Panc1 (cell line): ENCODE results near the gene CRYBG3. TPM values are rescaled to one million over a fixed set of nuclear protein-coding genes. Genes with fewer than 3 reads are reported as not detected.

Experiments used
- ATAC-seq: fragments of 200-7000 bp; cut with Tn5 transposase; 2 replicates; pipeline ENCODE4 v1.9.1; 2020; ENCODE audit warnings: mild to moderate bottlenecking, moderate library complexity
- BruUV-seq: library from RNA; stranded (reverse); fragments of 400-500 nt; replicated peaks from 2 replicates; lab custom pipeline; 2021; lab: Mats Ljungman, UMichigan
- CTCF ChIA-PET: fragments of 300-600 bp; sonication (Branson Sonifier 250); formaldehyde crosslinking; loops from one replicate; lab custom pipeline; 2022; ENCODE audit warnings: antibody characterized with exemption; lab: Charles Lee
- POLR2A ChIA-PET: fragments of 300-600 bp; sonication (Branson Sonifier 250); formaldehyde crosslinking; loops from one replicate; lab custom pipeline; 2022; ENCODE audit warnings: antibody characterized with exemption; lab: Charles Lee
- DNase-seq: peaks from one replicate; pipeline ENCODE4 v3.0.0-alpha.2; 2010; ENCODE audit warnings: low read depth, low spot score
- H3K27ac ChIP-seq: 2 replicates; pipeline ENCODE4 v1.5.1; 2011; ENCODE audit warnings: mild to moderate bottlenecking, low read length, inconsistent platforms
- H3K27me3 ChIP-seq: fragments of 200-500 bp; sonication (Bioruptor generic); 2 replicates; pipeline ENCODE4 v1.6.0; 2014; ENCODE audit warnings: low read length, inconsistent platforms; ENCODE audit not compliant: control insufficient read depth, insufficient read depth
- H3K36me3 ChIP-seq: fragments of 200-500 bp; sonication (Bioruptor generic); 2 replicates; pipeline ENCODE4 v1.5.1; 2014; ENCODE audit warnings: inconsistent platforms, mild to moderate bottlenecking, low read length, moderate library complexity; ENCODE audit not compliant: control insufficient read depth, insufficient read depth
- H3K4me1 ChIP-seq: 2 replicates; pipeline ENCODE4 v1.5.1; 2011; ENCODE audit warnings: inconsistent platforms, mild to moderate bottlenecking, low read length, moderate library complexity; ENCODE audit not compliant: control insufficient read depth, insufficient read depth
- H3K4me3 ChIP-seq, 2 experiments: 2 replicates each; pipeline ENCODE4 v1.5.1; 2011 to 2012; ENCODE audit warnings: low read depth in 2 of 2, low read length in 2 of 2, mild to moderate bottlenecking in 2 of 2, inconsistent platforms in 1 of 2, moderate library complexity in 1 of 2
- H3K9me3 ChIP-seq: fragments of 200-500 bp; sonication (Bioruptor generic); 2 replicates; pipeline ENCODE4 v1.5.1; 2014; ENCODE audit warnings: low read depth, mild to moderate bottlenecking, inconsistent platforms, low read length, moderate library complexity; ENCODE audit not compliant: control insufficient read depth, insufficient read depth
- CTCF ChIP-seq: fragments of 450-650 bp; IDR thresholded peaks from 2 replicates; pipeline ENCODE4 v1.5.1; 2017; ENCODE audit warnings: mild to moderate bottlenecking
- POLR2AphosphoS5 ChIP-seq: IDR thresholded peaks from 2 replicates; pipeline ENCODE4 v1.6.1; 2012; ENCODE audit warnings: mild to moderate bottlenecking, low read depth, low read length, moderate library complexity
- REST ChIP-seq, 2 experiments: IDR thresholded peaks; 2 replicates each; pipeline ENCODE4 v1.6.1; 2011 to 2012; ENCODE audit warnings: low read depth in 2 of 2, control low read depth in 1 of 2, low read length in 1 of 2, mild to moderate bottlenecking in 1 of 2, moderate library complexity in 1 of 2; ENCODE audit not compliant: insufficient read depth in 1 of 2
- SIN3A ChIP-seq: IDR thresholded peaks from 2 replicates; pipeline ENCODE4 v1.6.1; 2012; ENCODE audit warnings: low read depth, mild to moderate bottlenecking, low read length, moderate library complexity, borderline replicate concordance; ENCODE audit not compliant: insufficient read depth
- TCF7L2 ChIP-seq: IDR thresholded peaks from 2 replicates; pipeline ENCODE4 v1.6.1; 2011; ENCODE audit warnings: mild to moderate bottlenecking, low read depth, low read length, inconsistent platforms
- in situ Hi-C: cut with HindIII; loops from 2 replicates; pipeline ENCODE4 v1.10.0; 2016; ENCODE audit warnings: low sequenced_read_pairs, low pct_unique_long_range_greater_than_20kb
- intact Hi-C: fragments of 100-400 bp; cut with micrococcal nuclease; formaldehyde crosslinking; loops from one replicate; pipeline ENCODE4 v1.10.0; 2022; ENCODE audit not compliant: unreplicated experiment
- total RNA-seq: library from RNA; stranded (reverse); gene quantifications from one replicate; pipeline ENCODE4 v1.2.1, GENCODE V29; 2021; ENCODE audit not compliant: unreplicated experiment

Gene CRYBG3
- total RNA-seq, 1 experiment from 2014 or later, result 24.6 TPM

DNA sequence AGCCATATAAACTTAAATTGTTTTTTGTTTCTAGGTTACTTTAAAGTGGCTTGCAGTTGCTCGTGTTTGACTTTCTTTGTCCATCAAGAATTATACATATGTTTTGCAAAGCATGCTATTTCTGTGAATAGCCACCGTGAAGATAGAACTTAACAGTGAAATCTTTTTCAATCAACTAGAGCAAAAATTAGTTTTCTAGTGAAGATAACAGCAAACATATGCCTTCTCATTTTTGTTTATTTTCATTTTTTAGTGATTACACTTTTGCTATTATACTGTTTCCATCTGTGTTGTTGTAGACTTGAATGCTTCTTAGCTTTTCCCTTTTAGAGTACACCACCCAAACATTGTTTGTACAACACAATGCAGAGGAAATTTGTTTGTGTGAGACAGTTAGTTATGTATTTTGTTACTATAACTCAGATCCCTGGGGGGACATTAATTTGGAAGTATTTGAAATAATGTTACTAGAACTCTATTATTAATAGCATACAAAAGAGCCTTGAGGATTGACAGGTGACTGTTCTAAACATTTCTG, 62.8 kb downstream of the CRYBG3 start:
- no peak for DNase-seq
- H3K36me3 ChIP-seq, result peaks cover 5% of the 10 kb centered on the region
- CTCF ChIA-PET, result no interaction called here
- in situ Hi-C loops (no loop called here), intact Hi-C loops (no loop called here)
- no peak for ATAC-seq
- H3K4me3 ChIP-seq, result no peak overlapping the region
- POLR2A ChIA-PET, result no interaction called here
- BruUV-seq, result no TSS peak
- H3K27ac ChIP-seq, result no peak overlapping the region
- H3K4me1 ChIP-seq, result peaks cover 7% of the 10 kb centered on the region; the same call in 1 of the 2 replicates
- no peaks in the 10 kb centered on the region for H3K27me3 ChIP-seq
- TF ChIP-seq CTCF, result no peak
- H3K9me3 ChIP-seq, result no peaks in the 10 kb centered on the region

DNA sequence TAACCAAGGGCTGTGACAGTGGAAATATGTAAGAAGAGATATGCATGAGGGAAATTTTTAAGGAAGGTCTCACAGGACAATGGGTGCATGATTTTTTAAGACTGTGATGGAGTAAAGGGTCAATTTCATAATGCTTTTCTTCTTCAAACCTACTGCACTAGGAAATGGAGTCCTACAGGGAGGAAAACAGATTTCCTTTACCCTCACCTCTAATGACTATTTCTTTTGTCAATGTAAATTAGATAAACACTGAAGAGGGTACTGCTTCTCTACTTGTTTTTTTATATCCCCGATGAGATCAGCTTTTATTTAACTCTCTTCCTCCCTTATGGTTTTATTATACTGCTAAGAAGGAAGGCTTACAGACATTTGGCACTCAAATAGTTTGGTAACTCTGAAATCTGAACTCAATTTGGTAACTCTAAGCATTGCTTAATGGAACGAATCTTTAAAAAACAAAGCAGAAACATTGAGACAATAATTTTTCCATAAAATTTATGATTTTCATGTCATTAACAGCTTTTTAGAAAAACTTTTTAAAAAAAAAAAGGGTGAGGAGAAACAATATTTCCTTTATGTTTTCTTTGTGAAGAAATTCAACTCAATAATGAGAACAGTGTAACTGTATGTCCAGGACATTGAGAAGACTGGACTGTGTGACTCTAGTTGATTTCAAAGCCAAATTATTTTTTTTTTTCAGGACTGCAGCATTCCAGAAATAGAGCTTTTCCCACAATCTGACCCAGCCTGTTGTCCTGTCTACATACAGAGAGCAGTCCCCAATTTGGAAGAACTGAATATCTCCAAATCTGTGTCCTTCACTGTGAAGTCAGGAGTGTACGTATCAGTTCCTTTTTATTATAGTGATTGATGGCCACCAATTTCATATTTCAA, 64.4 kb downstream of the CRYBG3 start:
- in situ Hi-C loops, result no loop called here
- peaks cover 7% of the 10 kb centered on the region; the same call in 1 of the 2 replicates for H3K4me1 ChIP-seq
- DNase-seq (no peak), ATAC-seq (no peak)
- intact Hi-C loops, result no loop called here
- no peak overlapping the region for H3K27ac ChIP-seq
- peaks cover 5% of the 10 kb centered on the region for H3K36me3 ChIP-seq
- H3K4me3 ChIP-seq, result no peak overlapping the region
- BruUV-seq, result no TSS peak
- ChIA-PET CTCF (no interaction called here), POLR2A (no interaction called here)
- TF ChIP-seq REST (IDR thresholded peaks at IDR 0.05; ENCODE audit: insufficient read depth in 1 of 2, low read depth in 2 of 2, low read length in 1 of 2), result no peak
- no peak for TF ChIP-seq SIN3A
- no peak for TF ChIP-seq TCF7L2
- TF ChIP-seq CTCF, result no peak
- TF ChIP-seq POLR2AphosphoS5, result no peak
- H3K27me3 ChIP-seq, result no peaks in the 10 kb centered on the region
- H3K9me3 ChIP-seq, result no peaks in the 10 kb centered on the region
